Activated CD4-positive, alpha-beta T cell treated with anti-CD3 and anti-CD28 coated beads, Interleukin-10, Interleukin-2, amounts not matched to agents 100 ng/mL and 50 ng/mL, durations not matched to agents 16 hours and 8 hours (primary cell): ENCODE data around the gene LTF.
"Not testable (repeated sequence)": the region's sequence is repeated elsewhere in the genome, so short reads cannot be mapped to it uniquely, and the experiment has no call there.

Source experiments
- DNase-seq: peaks from one replicate; pipeline ENCODE4 v3.0.0-alpha.2; 2020

Gene LTF

GRCh38 chr3:46464326-46465195 lies at the start of gene LTF:
Gene LTF (minus strand): TSS chr3:46464905. CDS start chr3:46464867, 38 bp downstream.
- no peak for DNase-seq

GRCh38 chr3:46512191-46512749 lies 47.6 kb upstream of the LTF start:
- DNase-seq: no peak

GRCh38 chr3:46509661-46510187 lies 45.0 kb upstream of the LTF start:
- DNase-seq: no peak

GRCh38 chr3:46508850-46509591 lies 44.3 kb upstream of the LTF start:
- no peak for DNase-seq

GRCh38 chr3:46506526-46506925 lies 41.8 kb upstream of the LTF start:
- DNase-seq: no peak

GRCh38 chr3:46505953-46506352 lies 41.2 kb upstream of the LTF start:
- no peak for DNase-seq

- DNase-seq: peak; percentile 34
These were observed 40.1 kb upstream of the LTF start for GRCh38 chr3:46504789-46505188.

- DNase-seq: no peak
These were observed 38.6 kb upstream of the LTF start for GRCh38 chr3:46503200-46503874.

GRCh38 chr3:46501702-46502101 lies 37.0 kb upstream of the LTF start:
- no peak for DNase-seq

- DNase-seq: no peak
These were observed 36.2 kb upstream of the LTF start for GRCh38 chr3:46500656-46501635.

GRCh38 chr3:46498916-46499519 lies 34.3 kb upstream of the LTF start:
- DNase-seq: no peak

GRCh38 chr3:46497556-46498265 lies 33.0 kb upstream of the LTF start, which contains the start of gene RTP3:
Gene RTP3 (plus strand): TSS chr3:46497976. CDS start chr3:46498063, 87 bp downstream.
- no peak for DNase-seq

- peak; percentile 40 for DNase-seq
These were observed 32.2 kb upstream of the LTF start for GRCh38 chr3:46496746-46497555.

- DNase-seq: no peak
These were observed 31.3 kb upstream of the LTF start for GRCh38 chr3:46495901-46496456.

- DNase-seq: not testable (repeated sequence)
These were observed 29.8 kb upstream of the LTF start for GRCh38 chr3:46494491-46494890.

GRCh38 chr3:46492890-46493547 lies 28.3 kb upstream of the LTF start:
- DNase-seq: no peak

GRCh38 chr3:46491089-46492070 lies 26.7 kb upstream of the LTF start:
- DNase-seq: no peak
